GM12864 (cell line): ENCODE data around the gene ZC3H18.

Experiments
- DNase-seq: peaks from one replicate; pipeline ENCODE4 v3.0.0-alpha.2; 2011; ENCODE audit warnings: low read depth
- H3K4me3 ChIP-seq: 2 replicates; pipeline ENCODE4 v1.5.1; 2011; ENCODE audit warnings: mild to moderate bottlenecking, low read depth, low read length, control low read depth
- TF ChIP-seq, protein P1 (sequence below): IDR thresholded peaks from 2 replicates; pipeline ENCODE4 v1.5.1; 2011; ENCODE audit warnings: low read depth, mild to moderate bottlenecking, moderate library complexity, low read length, control low read depth, inconsistent platforms; ENCODE audit errors: missing control alignments

ZC3H18 gene

GRCh38 chr16:88536971-88537751 is 33.0 kb upstream of the ZC3H18 start:
- DNase-seq, result no peak
- TF ChIP-seq, protein P1, sequence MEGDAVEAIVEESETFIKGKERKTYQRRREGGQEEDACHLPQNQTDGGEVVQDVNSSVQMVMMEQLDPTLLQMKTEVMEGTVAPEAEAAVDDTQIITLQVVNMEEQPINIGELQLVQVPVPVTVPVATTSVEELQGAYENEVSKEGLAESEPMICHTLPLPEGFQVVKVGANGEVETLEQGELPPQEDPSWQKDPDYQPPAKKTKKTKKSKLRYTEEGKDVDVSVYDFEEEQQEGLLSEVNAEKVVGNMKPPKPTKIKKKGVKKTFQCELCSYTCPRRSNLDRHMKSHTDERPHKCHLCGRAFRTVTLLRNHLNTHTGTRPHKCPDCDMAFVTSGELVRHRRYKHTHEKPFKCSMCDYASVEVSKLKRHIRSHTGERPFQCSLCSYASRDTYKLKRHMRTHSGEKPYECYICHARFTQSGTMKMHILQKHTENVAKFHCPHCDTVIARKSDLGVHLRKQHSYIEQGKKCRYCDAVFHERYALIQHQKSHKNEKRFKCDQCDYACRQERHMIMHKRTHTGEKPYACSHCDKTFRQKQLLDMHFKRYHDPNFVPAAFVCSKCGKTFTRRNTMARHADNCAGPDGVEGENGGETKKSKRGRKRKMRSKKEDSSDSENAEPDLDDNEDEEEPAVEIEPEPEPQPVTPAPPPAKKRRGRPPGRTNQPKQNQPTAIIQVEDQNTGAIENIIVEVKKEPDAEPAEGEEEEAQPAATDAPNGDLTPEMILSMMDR, result no peak
- no peak overlapping the region for H3K4me3 ChIP-seq

- no peak overlapping the region for H3K4me3 ChIP-seq
- no peak for DNase-seq
- TF ChIP-seq, protein P1, result no peak
Measured at GRCh38 chr16:88537859-88538258, 32.3 kb upstream of the ZC3H18 start.

DNA sequence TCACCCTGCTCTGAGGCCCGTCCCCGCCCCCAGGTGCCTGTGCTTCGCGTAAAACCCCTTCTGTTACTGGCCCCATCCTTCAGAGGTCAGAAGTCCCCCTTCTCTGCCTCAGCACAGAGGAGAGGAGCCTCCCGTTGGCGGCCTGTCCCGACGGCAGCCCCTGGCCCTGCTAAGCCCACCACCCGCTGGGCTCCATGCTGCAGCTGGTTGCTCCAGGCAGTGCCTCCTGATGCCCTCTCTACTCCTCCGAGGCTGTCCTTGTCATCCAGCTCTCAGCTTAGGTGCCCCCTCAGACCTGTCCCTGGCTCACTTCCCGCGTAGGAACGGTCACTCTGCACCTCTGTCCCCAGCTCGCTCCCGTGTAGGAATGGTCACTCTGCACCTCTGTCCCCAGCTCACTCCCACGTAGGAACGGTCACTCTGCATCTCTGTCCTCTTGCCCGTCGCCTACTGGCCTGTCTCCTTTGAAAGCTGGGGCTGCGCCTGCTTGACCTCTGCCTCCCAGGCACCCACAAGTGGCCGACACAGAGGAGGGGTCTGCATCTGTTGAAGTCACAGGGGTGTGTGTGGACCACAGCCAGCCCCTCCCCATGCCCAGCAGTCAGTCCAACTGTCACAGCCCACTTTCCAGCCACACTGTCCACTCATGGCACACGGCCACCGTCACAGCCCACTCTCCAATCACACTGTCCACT is 31.7 kb upstream of the ZC3H18 start:
- DNase-seq, result no peak
- H3K4me3 ChIP-seq, result no peak overlapping the region
- TF ChIP-seq, protein P1, result no peak

GRCh38 chr16:88539261-88539651 is 30.9 kb upstream of the ZC3H18 start:
- H3K4me3 ChIP-seq, result no peak overlapping the region
- DNase-seq, result no peak
- TF ChIP-seq, protein P1, result no peak

DNA sequence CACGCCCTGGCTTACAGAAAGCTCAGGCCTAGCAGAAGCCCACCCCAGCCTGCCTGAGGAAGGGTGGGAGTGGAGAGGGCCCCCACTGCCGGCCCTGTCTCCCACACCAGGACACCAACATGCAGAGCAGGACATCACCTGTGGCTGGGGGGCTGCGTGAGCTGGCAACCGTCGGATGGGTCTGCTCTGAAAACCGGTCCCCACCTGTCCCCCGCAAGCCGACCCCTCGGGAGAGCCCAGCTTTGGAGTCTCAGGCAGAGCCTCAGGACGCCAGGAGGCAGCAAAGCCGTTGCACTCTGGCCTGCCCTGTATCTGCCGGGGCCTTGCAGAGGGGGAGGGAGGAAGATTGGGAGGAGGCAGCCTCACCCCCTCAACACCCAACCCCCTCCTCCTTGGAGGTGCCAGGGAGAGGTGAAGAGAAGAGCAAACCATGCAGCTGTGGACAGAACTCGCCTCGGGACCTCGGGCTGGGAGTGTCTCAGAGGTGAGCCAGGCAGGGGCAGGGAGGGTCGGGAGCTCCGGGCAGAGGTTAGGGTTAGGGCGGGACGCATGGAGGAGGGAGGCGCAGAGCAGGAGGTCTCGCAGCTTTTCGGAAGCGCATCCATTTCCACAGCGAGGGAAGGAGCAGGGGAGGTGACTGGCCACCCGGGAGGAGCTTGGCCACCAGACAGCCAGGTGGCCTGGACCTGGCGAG is 30.4 kb upstream of the ZC3H18 start:
- H3K4me3 ChIP-seq, result no peak overlapping the region
- TF ChIP-seq, protein P1, result no peak
- no peak for DNase-seq

GRCh38 chr16:88540346-88540977 is 29.7 kb upstream of the ZC3H18 start:
- DNase-seq, result no peak
- no peak overlapping the region for H3K4me3 ChIP-seq
- TF ChIP-seq, protein P1, result no peak
